GM12878 (cell line): ENCODE results near the gene MRPS25. TPM values are rescaled to one million over a fixed set of nuclear protein-coding genes. Genes with fewer than 3 reads are reported as not detected.
A peak's percentile ranks its signal among the peaks of the same experiment; 100 is the strongest.

Experiments used
- BCL11A ChIP-seq: IDR thresholded peaks from 2 replicates; pipeline ENCODE4 v1.6.1; 2011; ENCODE audit warnings: low read depth, low read length
- BCLAF1 ChIP-seq: fragments of 450-650 bp; IDR thresholded peaks from 2 replicates; pipeline ENCODE4 v1.6.1; 2017; ENCODE audit warnings: antibody characterized with exemption, mild to moderate bottlenecking, moderate library complexity
- CEBPB ChIP-seq, 2 experiments: fragments of 150-350 bp in 1 of 2; IDR thresholded peaks; 2 replicates each; pipeline ENCODE4 v1.6.1; 2012 to 2014; ENCODE audit warnings: low read depth in 2 of 2, low read length in 2 of 2, borderline replicate concordance in 1 of 2, inconsistent platforms in 1 of 2
- FOS ChIP-seq: IDR thresholded peaks from 3 replicates; pipeline ENCODE4 v1.6.1; 2011; ENCODE audit warnings: borderline replicate concordance; ENCODE audit not compliant: insufficient read length; ENCODE audit errors: extremely low read depth
- FOXK2 ChIP-seq: fragments of 450-650 bp; IDR thresholded peaks from 2 replicates; pipeline ENCODE4 v1.6.1; 2017; ENCODE audit warnings: mild to moderate bottlenecking, moderate library complexity
- IKZF1 ChIP-seq: fragments of 450-650 bp; conservative IDR thresholded peaks from 2 replicates; pipeline ENCODE4 v1.6.1; 2017; ENCODE audit warnings: antibody characterized with exemption, mild to moderate bottlenecking
- IRF3 ChIP-seq: fragments of 450-650 bp; IDR thresholded peaks from 2 replicates; pipeline ENCODE4 v1.6.1; 2014; ENCODE audit warnings: mild to moderate bottlenecking
- IRF5 ChIP-seq: fragments of 450-650 bp; IDR thresholded peaks from 2 replicates; pipeline ENCODE4 v1.6.1; 2017; ENCODE audit warnings: borderline replicate concordance
- JUND ChIP-seq: IDR thresholded peaks from 2 replicates; pipeline ENCODE4 v1.6.1; 2012; ENCODE audit warnings: low read depth, mild to moderate bottlenecking, low read length, improper control_type of control experiment, moderate library complexity
- MEF2A ChIP-seq: IDR thresholded peaks from 2 replicates; pipeline ENCODE4 v1.6.1; 2011; ENCODE audit warnings: low read depth, mild to moderate bottlenecking, low read length, moderate library complexity; ENCODE audit not compliant: insufficient read depth
- MTA2 ChIP-seq: fragments of 450-650 bp; IDR thresholded peaks from 2 replicates; pipeline ENCODE4 v1.6.1; 2016; ENCODE audit warnings: low read depth, mild to moderate bottlenecking, moderate library complexity
- MTA3 ChIP-seq: IDR thresholded peaks from 2 replicates; pipeline ENCODE4 v1.6.1; 2012; ENCODE audit warnings: low read length, inconsistent platforms, borderline replicate concordance
- NFYA ChIP-seq: IDR thresholded peaks from 2 replicates; pipeline ENCODE4 v1.6.1; 2011; ENCODE audit warnings: low read depth, mild to moderate bottlenecking, low read length, improper control_type of control experiment, borderline replicate concordance
- PML ChIP-seq: IDR thresholded peaks from 2 replicates; pipeline ENCODE4 v1.6.1; 2012; ENCODE audit warnings: low read length, inconsistent platforms
- POLR2A ChIP-seq: IDR thresholded peaks from 2 replicates; pipeline ENCODE4 v1.6.1; 2011; ENCODE audit warnings: low read depth, mild to moderate bottlenecking, low read length
- RB1 ChIP-seq: fragments of 450-650 bp; formaldehyde crosslinking; IDR thresholded peaks from 2 replicates; pipeline ENCODE4 v1.6.1; 2017; ENCODE audit warnings: mild to moderate bottlenecking, borderline replicate concordance
- RUNX3 ChIP-seq: IDR thresholded peaks from 2 replicates; pipeline ENCODE4 v1.6.1; 2012; ENCODE audit warnings: low read length, inconsistent platforms
- SIN3A ChIP-seq: IDR thresholded peaks from 2 replicates; pipeline ENCODE4 v1.6.1; 2012; ENCODE audit warnings: low read depth, low read length, improper control_type of control experiment
- SMC3 ChIP-seq: IDR thresholded peaks from 2 replicates; pipeline ENCODE4 v1.6.1; 2011; ENCODE audit warnings: low read length, improper control_type of control experiment, borderline replicate concordance
- SUZ12 ChIP-seq: fragments of 200-600 bp; sonication (generic); IDR thresholded peaks from one replicate; pipeline ENCODE4 v1.6.1; 2018; ENCODE audit warnings: antibody characterized with exemption, mild to moderate bottlenecking; ENCODE audit not compliant: unreplicated experiment
- TAF1 ChIP-seq: IDR thresholded peaks from 2 replicates; pipeline ENCODE4 v1.6.1; 2011; ENCODE audit warnings: mild to moderate bottlenecking, low read depth, low read length, borderline replicate concordance
- polyA plus RNA-seq, 11 experiments: library from polyadenylated mRNA; depleted of rRNA in 4 of 11; unstranded in 6 of 11; stranded (reverse) in 5 of 11; fragments of >200 nt; fragmentation: Nextera tagmentation in 4 of 11; fragmentation: Illumina TruSeq in 1 of 11; extraction: Ambion mirVana in 4 of 11; extraction: Trizol in 1 of 11; gene quantifications; 1 replicate in 1 of 11; 2 replicates in 10 of 11; pipeline versions ENCODE4 v1.2.1 to v1.2.3, GENCODE V29; 2011 to 2016; ENCODE audit warnings: inconsistent platforms in 2 of 11, missing spikeins in 2 of 11, low read depth in 1 of 11
- total RNA-seq, 4 experiments: library from RNA; depleted of rRNA in 3 of 4; stranded (reverse); fragments of >200 nt in 3 of 4; fragmentation: Illumina TruSeq in 1 of 4; extraction: Trizol in 1 of 4; gene quantifications; 2 replicates each; pipeline versions ENCODE4 v1.2.1 to v1.2.3, GENCODE V29; 2013 to 2021
- TF ChIP-seq, protein P1 (sequence below): fragments of 450-650 bp; formaldehyde crosslinking; IDR thresholded peaks from 2 replicates; pipeline ENCODE4 v1.5.0; 2022; ENCODE audit warnings: mild to moderate bottlenecking, missing genetic modification characterization

MRPS25 gene
- total and polyA plus RNA-seq, 10 of the 15 experiments (the other 5 are each of a cell fraction or from before 2014, with no cell fraction given), result 17.0 to 114 (median 62.2) TPM

DNA sequence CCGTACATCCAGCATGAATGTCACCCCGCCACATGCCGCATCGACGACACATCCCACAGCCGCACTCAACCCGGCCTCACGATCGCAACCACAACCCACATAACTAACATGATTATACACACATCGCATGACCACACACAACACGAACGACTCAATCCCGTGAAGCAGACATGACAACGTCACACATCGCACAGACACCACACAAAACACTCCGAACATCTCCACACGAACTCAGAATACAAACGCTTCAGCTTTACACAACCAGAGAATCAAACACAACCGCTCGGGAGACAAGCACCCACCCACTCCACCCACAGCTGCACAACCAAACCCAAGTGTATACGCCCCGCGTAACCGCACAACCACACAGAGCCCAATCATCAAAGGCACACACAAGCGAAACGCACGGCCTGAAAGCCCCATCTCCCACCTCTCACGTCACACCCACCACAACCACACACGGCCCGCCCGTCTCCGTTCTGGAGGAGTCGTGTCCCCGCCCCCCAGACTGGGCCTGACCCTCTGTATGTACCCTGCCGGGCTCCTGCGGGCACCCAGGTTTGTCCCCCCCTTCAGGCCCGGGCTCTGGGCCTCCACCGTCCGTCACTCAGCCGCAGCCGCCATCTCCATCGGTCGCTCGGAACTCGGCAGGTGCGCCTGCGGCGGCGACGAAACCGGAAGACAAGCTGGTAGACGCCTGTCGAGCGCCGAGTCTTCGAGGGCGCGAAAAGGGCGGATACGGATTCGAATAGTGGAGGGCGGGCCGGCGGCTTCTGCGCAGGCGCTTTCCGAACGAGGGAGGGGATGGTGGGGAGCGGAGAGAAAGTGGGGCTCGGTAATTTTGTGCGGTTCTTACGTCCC lies 33.6 kb upstream of the MRPS25 start, which contains the start of gene RBSN (continued):
- peak; percentile 73 for TF ChIP-seq MEF2A
- no peak for TF ChIP-seq BCLAF1
- no peak for TF ChIP-seq NFYA
- TF ChIP-seq MTA3, result no peak
- TF ChIP-seq SUZ12, result no peak
- no peak for TF ChIP-seq CEBPB (IDR thresholded peaks at IDR 0.05; ENCODE audit: borderline replicate concordance in 1 of 2, low read depth in 2 of 2, low read length in 2 of 2)
- peak; percentile 93 for TF ChIP-seq POLR2A
- peak; percentile 99 for TF ChIP-seq RB1
- TF ChIP-seq IKZF1, result peak; percentile 91
- peak; percentile 95 for TF ChIP-seq RUNX3
- TF ChIP-seq MTA2, result peak; percentile 80; the same call in 1 of the 2 replicates
- TF ChIP-seq FOS, result no peak
- peak; percentile 97 for TF ChIP-seq TAF1
- peak; percentile 82; the same call in 1 of the 2 replicates for TF ChIP-seq SIN3A
- TF ChIP-seq IRF5, result peak; percentile 86
- TF ChIP-seq SMC3, result no peak
- no peak for TF ChIP-seq IRF3
- peak; percentile 20; the same call in 1 of the 2 replicates for TF ChIP-seq BCL11A
- TF ChIP-seq JUND, result no peak; the same call in 1 of the 2 replicates
- peak; percentile 89; the same call in 1 of the 2 replicates for TF ChIP-seq PML
- peak; percentile 60; the same call in 1 of the 2 replicates for TF ChIP-seq FOXK2
- TF ChIP-seq, protein P1, sequence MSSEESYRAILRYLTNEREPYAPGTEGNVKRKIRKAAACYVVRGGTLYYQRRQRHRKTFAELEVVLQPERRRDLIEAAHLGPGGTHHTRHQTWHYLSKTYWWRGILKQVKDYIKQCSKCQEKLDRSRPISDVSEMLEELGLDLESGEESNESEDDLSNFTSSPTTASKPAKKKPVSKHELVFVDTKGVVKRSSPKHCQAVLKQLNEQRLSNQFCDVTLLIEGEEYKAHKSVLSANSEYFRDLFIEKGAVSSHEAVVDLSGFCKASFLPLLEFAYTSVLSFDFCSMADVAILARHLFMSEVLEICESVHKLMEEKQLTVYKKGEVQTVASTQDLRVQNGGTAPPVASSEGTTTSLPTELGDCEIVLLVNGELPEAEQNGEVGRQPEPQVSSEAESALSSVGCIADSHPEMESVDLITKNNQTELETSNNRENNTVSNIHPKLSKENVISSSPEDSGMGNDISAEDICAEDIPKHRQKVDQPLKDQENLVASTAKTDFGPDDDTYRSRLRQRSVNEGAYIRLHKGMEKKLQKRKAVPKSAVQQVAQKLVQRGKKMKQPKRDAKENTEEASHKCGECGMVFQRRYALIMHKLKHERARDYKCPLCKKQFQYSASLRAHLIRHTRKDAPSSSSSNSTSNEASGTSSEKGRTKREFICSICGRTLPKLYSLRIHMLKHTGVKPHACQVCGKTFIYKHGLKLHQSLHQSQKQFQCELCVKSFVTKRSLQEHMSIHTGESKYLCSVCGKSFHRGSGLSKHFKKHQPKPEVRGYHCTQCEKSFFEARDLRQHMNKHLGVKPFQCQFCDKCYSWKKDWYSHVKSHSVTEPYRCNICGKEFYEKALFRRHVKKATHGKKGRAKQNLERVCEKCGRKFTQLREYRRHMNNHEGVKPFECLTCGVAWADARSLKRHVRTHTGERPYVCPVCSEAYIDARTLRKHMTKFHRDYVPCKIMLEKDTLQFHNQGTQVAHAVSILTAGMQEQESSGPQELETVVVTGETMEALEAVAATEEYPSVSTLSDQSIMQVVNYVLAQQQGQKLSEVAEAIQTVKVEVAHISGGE (CRISPR knock-in tag), result no peak
